HG03575 (cell line): ENCODE measurements around the gene CREB3.

Experiments used
- ATAC-seq: cut with Tn5 transposase; IDR thresholded peaks from one replicate; pipeline ENCODE4 v1.9.1; 2021; ENCODE audit not compliant: unreplicated experiment, insufficient number of reproducible peaks, low FRiP score; ENCODE audit errors: extremely low read depth

Gene CREB3

GRCh38 chr9:35718721-35719511 lies 13.6 kb upstream of the CREB3 start:
- no peak for ATAC-seq

- no peak for ATAC-seq
Measured at GRCh38 chr9:35719546-35719945, 12.9 kb upstream of the CREB3 start.

GRCh38 chr9:35723426-35723825 lies 9.0 kb upstream of the CREB3 start:
- ATAC-seq, result no peak

- ATAC-seq, result no peak
Measured at GRCh38 chr9:35723908-35724307, 8.6 kb upstream of the CREB3 start.

- ATAC-seq, result no peak
Measured at GRCh38 chr9:35725362-35725761, 7.1 kb upstream of the CREB3 start.

GRCh38 chr9:35726931-35727330 lies 5.5 kb upstream of the CREB3 start:
- no peak for ATAC-seq

- no peak for ATAC-seq
Measured at GRCh38 chr9:35727676-35728040, 4.8 kb upstream of the CREB3 start.

- ATAC-seq, result no peak
Measured at GRCh38 chr9:35728041-35728971, 4.2 kb upstream of the CREB3 start.

- no peak for ATAC-seq
Measured at GRCh38 chr9:35729101-35729500, 3.4 kb upstream of the CREB3 start.

- no peak for ATAC-seq
Measured at GRCh38 chr9:35729700-35730485, 2.6 kb upstream of the CREB3 start.

GRCh38 chr9:35730486-35730854 lies 2.0 kb upstream of the CREB3 start:
- no peak for ATAC-seq

- no peak for ATAC-seq
Measured at GRCh38 chr9:35731415-35732184, 866 bp upstream of the CREB3 start.

- ATAC-seq, result no peak
Measured at GRCh38 chr9:35732800-35733541, 505 bp downstream of the CREB3 start.

- no peak for ATAC-seq
Measured at GRCh38 chr9:35734096-35734495, 1.6 kb downstream of the CREB3 start.

GRCh38 chr9:35736201-35736633 lies 3.8 kb downstream of the CREB3 start:
- ATAC-seq, result no peak

- no peak for ATAC-seq
Measured at GRCh38 chr9:35737143-35737542, 4.7 kb downstream of the CREB3 start.

- no peak for ATAC-seq
Measured at GRCh38 chr9:35738186-35738585, 5.7 kb downstream of the CREB3 start.

- no peak for ATAC-seq
Measured at GRCh38 chr9:35738924-35739323, 6.5 kb downstream of the CREB3 start.
